ENCODE measurements around the gene PALLD.

PALLD gene

DNA sequence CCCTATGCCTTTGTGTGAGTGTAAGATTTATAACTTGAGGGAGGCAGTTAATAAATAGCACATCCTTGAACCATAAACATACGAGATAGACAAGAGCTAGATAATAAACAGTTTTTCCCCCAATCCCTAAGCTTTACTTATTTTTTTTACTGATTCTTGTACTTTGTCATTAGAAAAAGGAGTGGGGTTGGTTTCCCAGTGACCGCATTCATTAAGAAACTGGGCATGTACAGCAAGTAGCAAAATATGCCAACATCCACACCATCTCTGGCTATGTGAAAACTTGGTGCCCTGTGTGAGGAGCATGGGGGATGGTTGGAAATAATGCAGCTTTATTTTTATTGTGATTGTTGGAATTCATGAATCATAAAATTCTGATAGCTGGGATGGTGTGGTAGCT is 337.0 kb downstream of the PALLD start:
- no peak for DNase-seq (ENCODE audit: low read depth)

DNA sequence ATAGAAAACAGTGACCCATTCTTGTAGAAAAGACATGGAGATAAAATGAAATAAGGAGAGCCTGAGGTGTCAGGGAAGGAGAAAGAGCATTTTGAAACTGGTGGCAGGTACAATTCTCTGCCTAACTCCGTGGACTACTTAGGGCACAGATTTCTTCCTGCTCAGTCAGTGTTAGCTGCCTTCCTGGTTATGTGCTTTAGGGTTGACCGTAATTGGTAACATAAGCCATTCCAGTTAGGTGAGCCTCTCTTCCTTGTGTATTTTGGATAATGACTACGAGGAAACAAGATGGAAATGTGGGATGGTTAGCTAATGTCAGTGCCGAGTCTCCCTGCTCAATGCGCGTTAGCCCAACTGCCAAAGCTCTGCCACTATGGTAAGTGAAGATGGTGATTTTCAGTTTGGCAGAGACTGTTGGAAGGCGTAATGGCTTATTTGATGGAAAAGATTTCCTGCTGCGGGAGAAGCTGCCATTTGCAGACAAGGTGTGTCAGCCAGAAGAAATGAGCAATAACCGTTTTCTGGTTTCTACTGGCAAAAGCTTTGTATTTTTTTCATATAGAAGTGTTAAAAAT is 339.1 kb downstream of the PALLD start:
- H3K4me3 ChIP-seq (ENCODE audit: control insufficient read depth, low read depth, low read length), result no peak overlapping the region
- TF ChIP-seq, protein P1, sequence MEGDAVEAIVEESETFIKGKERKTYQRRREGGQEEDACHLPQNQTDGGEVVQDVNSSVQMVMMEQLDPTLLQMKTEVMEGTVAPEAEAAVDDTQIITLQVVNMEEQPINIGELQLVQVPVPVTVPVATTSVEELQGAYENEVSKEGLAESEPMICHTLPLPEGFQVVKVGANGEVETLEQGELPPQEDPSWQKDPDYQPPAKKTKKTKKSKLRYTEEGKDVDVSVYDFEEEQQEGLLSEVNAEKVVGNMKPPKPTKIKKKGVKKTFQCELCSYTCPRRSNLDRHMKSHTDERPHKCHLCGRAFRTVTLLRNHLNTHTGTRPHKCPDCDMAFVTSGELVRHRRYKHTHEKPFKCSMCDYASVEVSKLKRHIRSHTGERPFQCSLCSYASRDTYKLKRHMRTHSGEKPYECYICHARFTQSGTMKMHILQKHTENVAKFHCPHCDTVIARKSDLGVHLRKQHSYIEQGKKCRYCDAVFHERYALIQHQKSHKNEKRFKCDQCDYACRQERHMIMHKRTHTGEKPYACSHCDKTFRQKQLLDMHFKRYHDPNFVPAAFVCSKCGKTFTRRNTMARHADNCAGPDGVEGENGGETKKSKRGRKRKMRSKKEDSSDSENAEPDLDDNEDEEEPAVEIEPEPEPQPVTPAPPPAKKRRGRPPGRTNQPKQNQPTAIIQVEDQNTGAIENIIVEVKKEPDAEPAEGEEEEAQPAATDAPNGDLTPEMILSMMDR (IDR thresholded peaks at IDR 0.05; ENCODE audit: control insufficient read depth, insufficient read depth, low read depth, low read length, missing control alignments), result no peak
- DNase-seq (ENCODE audit: low read depth), result no peak

More for the DNA sequence above, 337.0 kb downstream of the PALLD start:
- no peak overlapping the region for H3K4me3 ChIP-seq (ENCODE audit: control insufficient read depth, low read depth, low read length)
- TF ChIP-seq, protein P1 (IDR thresholded peaks at IDR 0.05; ENCODE audit: control insufficient read depth, insufficient read depth, low read depth, low read length, missing control alignments), result no peak

DNA sequence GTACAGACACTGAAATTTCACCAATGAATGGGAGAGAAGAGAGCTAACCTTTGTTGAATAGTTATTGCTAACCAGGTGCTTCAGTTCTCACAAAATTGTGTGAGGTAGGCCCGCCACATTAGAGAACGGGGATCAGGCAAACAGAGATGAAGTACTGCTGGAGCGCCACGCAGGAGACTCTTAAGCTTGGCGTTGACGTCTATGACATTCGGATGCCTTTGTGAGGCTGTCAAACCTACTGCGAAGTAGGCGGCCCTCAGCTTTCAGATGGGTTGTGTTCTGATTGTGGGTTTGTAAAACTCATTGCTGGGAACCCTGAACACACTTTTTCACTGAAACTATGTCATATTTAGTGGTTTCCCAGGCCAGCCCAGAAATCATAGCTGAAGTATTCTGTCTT is 339.6 kb downstream of the PALLD start:
- no peak overlapping the region for H3K4me3 ChIP-seq (ENCODE audit: control insufficient read depth, low read depth, low read length)
- DNase-seq (ENCODE audit: low read depth), result no peak
- TF ChIP-seq, protein P1 (IDR thresholded peaks at IDR 0.05; ENCODE audit: control insufficient read depth, insufficient read depth, low read depth, low read length, missing control alignments), result no peak

DNA sequence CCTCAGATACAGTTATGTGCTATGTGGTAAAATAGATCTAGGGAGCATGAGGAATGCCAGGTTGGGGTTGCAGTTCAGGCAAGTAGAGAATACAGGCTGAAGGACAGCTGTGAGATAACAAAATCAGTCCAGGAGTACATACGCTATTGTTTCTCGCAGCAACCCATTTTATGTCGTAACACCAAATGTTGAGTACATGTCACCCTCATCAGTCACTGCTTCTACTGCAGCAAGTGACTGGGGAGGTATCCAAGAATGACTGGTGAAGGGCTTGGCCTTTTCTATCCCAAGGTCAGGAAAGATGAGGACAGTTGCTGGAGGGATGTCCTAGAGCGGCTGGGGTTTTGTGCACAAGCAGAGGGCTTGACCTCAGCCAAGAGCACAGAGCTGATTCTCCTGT is 341.1 kb downstream of the PALLD start:
- TF ChIP-seq, protein P1 (IDR thresholded peaks at IDR 0.05; ENCODE audit: control insufficient read depth, insufficient read depth, low read depth, low read length, missing control alignments), result no peak

DNA sequence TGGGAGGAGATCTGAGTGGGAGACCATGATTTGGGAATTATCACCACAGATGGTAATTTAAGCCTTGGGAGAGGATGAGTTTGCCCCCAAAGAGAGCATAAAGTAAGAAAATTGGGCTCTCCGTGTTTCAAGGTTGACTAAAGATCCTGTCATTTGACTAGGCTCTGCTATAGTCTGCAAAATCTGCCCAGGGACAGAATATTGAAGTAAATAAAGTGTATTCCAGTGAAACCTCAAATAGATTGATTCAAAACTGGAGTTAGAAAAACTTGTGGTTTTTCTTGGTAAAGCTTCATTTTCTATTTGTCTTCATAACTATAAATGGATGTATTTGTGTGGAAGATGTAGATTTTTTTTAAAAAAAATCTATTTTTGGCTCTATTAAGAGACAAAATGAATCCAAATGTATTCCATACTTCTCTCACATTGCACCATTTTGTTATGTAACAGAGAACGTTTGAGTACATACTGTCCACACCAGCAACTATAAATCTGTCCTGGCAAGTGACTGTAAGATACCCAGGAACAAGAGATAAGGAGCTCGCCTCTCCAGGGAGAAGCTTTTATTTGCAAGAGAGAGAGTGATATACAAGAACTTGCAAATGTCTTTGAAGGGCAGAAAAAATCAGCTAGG is 343.0 kb downstream of the PALLD start:
- TF ChIP-seq, protein P1 (IDR thresholded peaks at IDR 0.05; ENCODE audit: control insufficient read depth, insufficient read depth, low read depth, low read length, missing control alignments), result no peak
- no peak for DNase-seq (ENCODE audit: low read depth)
- H3K4me3 ChIP-seq (ENCODE audit: control insufficient read depth, low read depth, low read length), result no peak overlapping the region

More for the DNA sequence above, 341.1 kb downstream of the PALLD start:
- DNase-seq (ENCODE audit: low read depth), result no peak
- H3K4me3 ChIP-seq (ENCODE audit: control insufficient read depth, low read depth, low read length), result no peak overlapping the region

DNA sequence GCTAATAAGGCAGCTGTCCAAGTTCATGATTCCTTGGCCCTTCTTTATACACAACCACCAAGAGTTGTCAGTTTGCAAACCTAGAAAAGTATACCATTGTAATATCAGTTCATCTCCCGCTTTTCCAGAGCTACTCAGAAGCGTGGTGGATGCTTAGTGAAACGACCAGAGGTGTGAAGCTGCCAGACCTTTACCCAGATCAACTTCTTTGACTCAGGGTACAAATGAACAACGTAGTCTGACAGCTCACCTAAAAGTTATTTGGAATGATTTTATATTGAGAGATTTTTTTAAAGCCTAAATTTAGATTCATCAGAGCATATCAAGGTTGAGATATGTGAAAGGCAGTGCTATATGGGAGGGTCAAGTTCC is 343.5 kb downstream of the PALLD start:
- TF ChIP-seq, protein P1 (IDR thresholded peaks at IDR 0.05; ENCODE audit: control insufficient read depth, insufficient read depth, low read depth, low read length, missing control alignments), result no peak
- H3K4me3 ChIP-seq (ENCODE audit: control insufficient read depth, low read depth, low read length), result no peak overlapping the region
- no peak for DNase-seq (ENCODE audit: low read depth)
